Bladder microvascular endothelial cell (primary cell): ENCODE results near the gene ANP32B. TPM values are rescaled to one million over a fixed set of nuclear protein-coding genes. Genes with fewer than 3 reads are reported as not detected.

Source experiments
- total RNA-seq: library from RNA; depleted of rRNA; stranded (reverse); fragments of >200 nt; gene quantifications from 2 replicates; pipeline ENCODE4 v1.2.3, GENCODE V29; 2014

The ANP32B gene
- total RNA-seq: 10.8 and 14.2 TPM in 2 replicates

GRCh38 chr9:97982683-97983588 is at the start of gene ANP32B:
Gene ANP32B (plus strand): TSS chr9:97983341. CDS start chr9:97983556, 215 bp downstream.

GRCh38 chr9:97938081-97938644 is 45.0 kb upstream of the ANP32B start, which contains the start of gene HEMGN:
Gene HEMGN (minus strand): TSS chr9:97938172. CDS start chr9:97938136, 36 bp downstream.

DNA sequence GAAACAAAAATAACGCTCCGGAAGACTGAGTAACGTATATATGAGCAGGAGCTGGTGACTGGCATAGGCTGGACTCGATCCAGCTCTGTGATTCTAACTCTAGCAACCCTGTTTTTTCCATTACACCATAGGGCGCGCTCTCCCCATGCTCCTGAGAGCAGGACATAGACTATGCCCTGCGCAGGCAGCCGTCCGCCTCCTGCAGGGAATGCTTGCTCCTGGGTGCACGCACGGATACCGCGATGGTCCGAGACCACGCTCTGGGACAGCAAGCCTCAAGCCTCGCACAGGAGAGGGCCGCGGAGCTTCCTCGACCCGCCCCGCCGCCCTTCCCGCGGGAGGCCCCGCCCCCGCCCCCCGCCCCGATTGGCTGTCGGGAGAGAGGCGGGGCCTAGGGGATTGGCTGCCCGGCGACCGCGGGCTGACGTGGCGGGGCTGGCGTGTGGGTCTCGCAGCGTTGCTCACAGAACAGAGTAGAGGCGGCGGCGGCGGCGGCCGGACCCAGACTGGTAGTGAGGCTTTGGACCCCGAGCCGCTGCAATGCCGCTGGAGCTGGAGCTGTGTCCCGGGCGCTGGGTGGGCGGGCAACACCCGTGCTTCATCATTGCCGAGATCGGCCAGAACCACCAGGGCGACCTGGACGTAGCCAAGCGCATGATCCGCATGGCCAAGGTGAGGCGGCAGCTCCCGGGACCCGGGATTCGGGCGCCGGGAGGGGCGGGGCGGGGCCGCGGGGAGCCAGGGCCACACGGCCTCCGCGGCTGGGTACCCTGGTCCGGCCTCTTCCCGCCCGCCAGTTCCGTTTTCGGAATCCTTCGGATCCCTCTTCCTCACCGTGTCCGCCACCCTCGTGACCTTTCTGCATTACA is 73.4 kb downstream of the ANP32B start, which contains the start of gene NANS:
Gene NANS (plus strand): TSS at position 464 of the 869 bp plus-strand sequence. CDS start 77 bp downstream, at position 541.

Other genes starting within 250 kb of the ANP32B start
- not detected in 2 replicates for gene FOXE1, start 130.1 kb upstream of the ANP32B start, total RNA-seq
- 8.6 and 15.6 TPM in 2 replicates for gene TRMO, start 60.8 kb upstream of the ANP32B start, total RNA-seq
- not detected in 2 replicates for gene HEMGN, start 45.2 kb upstream of the ANP32B start, total RNA-seq
- 83.4 and 111 TPM in 2 replicates for gene NANS, start 73.4 kb downstream of the ANP32B start, total RNA-seq
- gene TRIM14, start 135.9 kb downstream of the ANP32B start, total RNA-seq: 1.8 and 2.8 TPM in 2 replicates
- gene CORO2A, start 209.3 kb downstream of the ANP32B start, total RNA-seq: 0.76 and 2.6 TPM in 2 replicates